HEK293 (cell line): ENCODE data around the gene VPS4A.

ENCODE experiments used
- CTCF ChIA-PET: fragments of 350-600 bp; formaldehyde crosslinking; extraction: SDS; loops from one replicate; lab custom pipeline; 2021; ENCODE audit warnings: antibody characterized with exemption; lab: Yijun Ruan, JAX
- POLR2A ChIA-PET: fragments of 300-600 bp; formaldehyde crosslinking; extraction: SDS; loops from one replicate; lab custom pipeline; 2020; ENCODE audit warnings: antibody characterized with exemption, inconsistent platforms; lab: Yijun Ruan, JAX
- H3K27ac ChIP-seq: fragments of 200-500 bp; sonication (Bioruptor generic); 2 replicates; pipeline ENCODE4 v1.5.1; 2014; ENCODE audit warnings: low read depth, low read length, control low read depth, inconsistent platforms; ENCODE audit errors: extremely low read depth
- H3K36me3 ChIP-seq, 2 experiments: fragments of 200-500 bp in 1 of 2; sonication (Bioruptor generic) in 1 of 2; 1 replicate in 1 of 2; 2 replicates in 1 of 2; pipeline ENCODE4 v1.5.1; 2014 to 2017; ENCODE audit warnings: inconsistent platforms in 2 of 2, low read length in 2 of 2; ENCODE audit not compliant: control insufficient read depth in 2 of 2, insufficient read depth in 1 of 2
- H3K4me1 ChIP-seq: fragments of 200-500 bp; sonication (Bioruptor generic); 2 replicates; pipeline ENCODE4 v1.5.1; 2014; ENCODE audit warnings: mild to moderate bottlenecking, low read length, inconsistent platforms; ENCODE audit not compliant: control insufficient read depth, insufficient read depth
- H3K4me3 ChIP-seq: 2 replicates; pipeline ENCODE4 v1.5.1; 2011; ENCODE audit warnings: low read depth, mild to moderate bottlenecking, control low read depth, low read length, moderate library complexity
- H3K9me3 ChIP-seq: fragments of 200-500 bp; sonication (Bioruptor generic); 2 replicates; pipeline ENCODE4 v1.5.1; 2014; ENCODE audit warnings: low read depth, low read length, inconsistent platforms; ENCODE audit not compliant: control insufficient read depth, insufficient read depth
- SCRT1 ChIP-seq: fragments of 450-650 bp; formaldehyde crosslinking; IDR thresholded peaks from 2 replicates; pipeline ENCODE4 v1.5.1; 2016; ENCODE audit warnings: missing biosample characterization, missing genetic modification characterization, borderline replicate concordance
- SETDB1 ChIP-seq: IDR thresholded peaks from one replicate; pipeline ENCODE4 v1.6.1; 2017; ENCODE audit warnings: mild to moderate bottlenecking, low read length, moderate library complexity, mixed read lengths; ENCODE audit not compliant: insufficient read length
- SP3 ChIP-seq: fragments of 450-650 bp; formaldehyde crosslinking; IDR thresholded peaks from 2 replicates; pipeline ENCODE4 v1.5.1; 2016; ENCODE audit warnings: missing biosample characterization, missing genetic modification characterization
- ZFP37 ChIP-seq: fragments of 450-650 bp; formaldehyde crosslinking; IDR thresholded peaks from 2 replicates; pipeline ENCODE4 v1.5.1; 2016; ENCODE audit warnings: missing biosample characterization, missing genetic modification characterization
- ZNF292 ChIP-seq: fragments of 450-650 bp; formaldehyde crosslinking; IDR thresholded peaks from 2 replicates; pipeline ENCODE4 v1.5.1; 2016; ENCODE audit warnings: low read depth, missing biosample characterization, missing genetic modification characterization, borderline replicate concordance
- ZNF350 ChIP-seq: fragments of 450-650 bp; formaldehyde crosslinking; IDR thresholded peaks from 2 replicates; pipeline ENCODE4 v1.5.0; 2017; ENCODE audit warnings: missing biosample characterization, mild to moderate bottlenecking, missing genetic modification characterization
- ZNF645 ChIP-seq: fragments of 450-650 bp; formaldehyde crosslinking; IDR thresholded peaks from 2 replicates; pipeline ENCODE4; 2016; ENCODE audit warnings: missing biosample characterization, missing genetic modification characterization
- ZNF660 ChIP-seq: fragments of 450-650 bp; IDR thresholded peaks from 2 replicates; pipeline ENCODE4 v1.5.1; 2018; ENCODE audit warnings: missing biosample characterization, mild to moderate bottlenecking, missing genetic modification characterization
- ZSCAN16 ChIP-seq: fragments of 450-650 bp; formaldehyde crosslinking; IDR thresholded peaks from 2 replicates; pipeline ENCODE4 v1.5.1; 2016; ENCODE audit warnings: missing biosample characterization, missing genetic modification characterization
- TF ChIP-seq, protein P1 (sequence below): fragments of 450-650 bp; formaldehyde crosslinking; IDR thresholded peaks from 2 replicates; pipeline ENCODE4 v1.5.1; 2016; ENCODE audit warnings: missing biosample characterization, missing genetic modification characterization
- TF ChIP-seq, protein P2 (sequence below): sonication (generic); formaldehyde crosslinking; IDR thresholded peaks from 2 replicates; pipeline ENCODE4 v1.8.1; 2022; ENCODE audit warnings: mild to moderate bottlenecking, moderate library complexity, missing genetic modification reagents
- TF ChIP-seq, protein P3 (sequence below): fragments of 450-650 bp; formaldehyde crosslinking; conservative IDR thresholded peaks from 2 replicates; pipeline ENCODE4 v1.5.1; 2016; ENCODE audit warnings: low read depth, missing biosample characterization, missing genetic modification characterization

Gene VPS4A

GRCh38 chr16:69344171-69344570 is 33.0 kb downstream of the VPS4A start (continued):
- TF ChIP-seq, protein P1, sequence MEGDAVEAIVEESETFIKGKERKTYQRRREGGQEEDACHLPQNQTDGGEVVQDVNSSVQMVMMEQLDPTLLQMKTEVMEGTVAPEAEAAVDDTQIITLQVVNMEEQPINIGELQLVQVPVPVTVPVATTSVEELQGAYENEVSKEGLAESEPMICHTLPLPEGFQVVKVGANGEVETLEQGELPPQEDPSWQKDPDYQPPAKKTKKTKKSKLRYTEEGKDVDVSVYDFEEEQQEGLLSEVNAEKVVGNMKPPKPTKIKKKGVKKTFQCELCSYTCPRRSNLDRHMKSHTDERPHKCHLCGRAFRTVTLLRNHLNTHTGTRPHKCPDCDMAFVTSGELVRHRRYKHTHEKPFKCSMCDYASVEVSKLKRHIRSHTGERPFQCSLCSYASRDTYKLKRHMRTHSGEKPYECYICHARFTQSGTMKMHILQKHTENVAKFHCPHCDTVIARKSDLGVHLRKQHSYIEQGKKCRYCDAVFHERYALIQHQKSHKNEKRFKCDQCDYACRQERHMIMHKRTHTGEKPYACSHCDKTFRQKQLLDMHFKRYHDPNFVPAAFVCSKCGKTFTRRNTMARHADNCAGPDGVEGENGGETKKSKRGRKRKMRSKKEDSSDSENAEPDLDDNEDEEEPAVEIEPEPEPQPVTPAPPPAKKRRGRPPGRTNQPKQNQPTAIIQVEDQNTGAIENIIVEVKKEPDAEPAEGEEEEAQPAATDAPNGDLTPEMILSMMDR (tag by site-specific recombination): no peak

DNA sequence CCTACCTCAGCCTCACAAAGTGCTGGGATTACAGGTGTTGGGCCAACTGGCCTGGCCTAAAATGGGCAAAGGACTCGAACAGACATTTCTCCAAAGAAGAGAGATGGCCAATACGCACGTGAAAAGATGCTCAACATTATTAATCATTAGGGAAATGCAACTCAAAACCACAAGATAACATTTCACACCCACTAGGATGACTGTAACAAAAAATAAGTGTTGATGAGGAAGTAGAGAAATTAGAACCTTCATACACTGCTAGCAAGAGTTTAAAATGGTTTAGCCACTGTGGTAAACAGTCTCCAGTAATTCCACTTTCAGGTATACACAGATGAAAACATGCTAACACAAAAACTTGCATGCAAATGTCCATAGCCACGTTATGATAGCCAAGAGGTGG is 34.8 kb downstream of the VPS4A start:
- Histone ChIP-seq H3K36me3 (peaks cover 14 to 51% of the 10 kb centered on the region in 2 experiments; a peak in 2 of 3 replicates), H3K27ac (no peak overlapping the region), H3K4me3 (no peak overlapping the region), H3K4me1 (peaks cover 3% of the 10 kb centered on the region; the same call in 1 of the 2 replicates), H3K9me3 (no peaks in the 10 kb centered on the region)
- no peak for TF ChIP-seq SP3 (tag by site-specific recombination)
- TF ChIP-seq, protein P2, sequence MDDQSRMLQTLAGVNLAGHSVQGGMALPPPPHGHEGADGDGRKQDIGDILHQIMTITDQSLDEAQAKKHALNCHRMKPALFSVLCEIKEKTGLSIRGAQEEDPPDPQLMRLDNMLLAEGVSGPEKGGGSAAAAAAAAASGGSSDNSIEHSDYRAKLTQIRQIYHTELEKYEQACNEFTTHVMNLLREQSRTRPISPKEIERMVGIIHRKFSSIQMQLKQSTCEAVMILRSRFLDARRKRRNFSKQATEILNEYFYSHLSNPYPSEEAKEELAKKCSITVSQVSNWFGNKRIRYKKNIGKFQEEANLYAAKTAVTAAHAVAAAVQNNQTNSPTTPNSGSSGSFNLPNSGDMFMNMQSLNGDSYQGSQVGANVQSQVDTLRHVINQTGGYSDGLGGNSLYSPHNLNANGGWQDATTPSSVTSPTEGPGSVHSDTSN (CRISPR knock-in tag): no peak
- ChIA-PET CTCF (no interaction called here), POLR2A (no interaction called here)

DNA sequence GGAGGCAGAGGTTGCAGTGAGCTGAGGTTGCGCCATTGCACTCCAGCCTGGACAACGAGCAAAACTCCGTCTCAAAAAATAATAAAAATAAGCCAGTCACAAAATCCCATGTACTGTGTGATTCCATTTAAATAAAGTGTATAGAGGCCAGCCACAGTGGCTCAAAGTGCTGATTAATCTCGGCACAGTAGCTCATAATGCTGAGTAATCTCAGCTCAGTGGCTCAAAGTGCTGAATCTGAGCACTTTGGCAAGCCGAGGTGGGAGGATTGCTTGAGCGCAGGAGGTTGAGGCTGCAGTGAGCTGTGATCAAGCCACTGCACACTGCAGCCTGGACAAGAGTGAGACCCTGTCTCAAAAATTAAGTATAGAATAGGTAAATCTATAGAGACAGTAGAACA is 35.5 kb downstream of the VPS4A start:
- Histone ChIP-seq H3K9me3 (no peaks in the 10 kb centered on the region), H3K27ac (no peak overlapping the region), H3K4me3 (no peak overlapping the region), H3K4me1 (peaks cover 5% of the 10 kb centered on the region; the same call in 1 of the 2 replicates)
- POLR2A ChIA-PET: interaction anchor here (0.7 kb wide), 1 partner anchor 9 kb away, joined by 4 read pairs; no protein-coding TSS in a partner anchor
- CTCF ChIA-PET: no interaction called here
- no peak for TF ChIP-seq ZNF350 (tag by site-specific recombination)
- no peak for TF ChIP-seq ZNF660 (tag by site-specific recombination)
- TF ChIP-seq ZNF645 (tag by site-specific recombination): no peak
- TF ChIP-seq ZFP37 (tag by site-specific recombination): no peak
- TF ChIP-seq SCRT1 (tag by site-specific recombination): no peak
- no peak for TF ChIP-seq ZSCAN16 (tag by site-specific recombination)
- TF ChIP-seq, protein P1 (tag by site-specific recombination): no peak
- no peak for TF ChIP-seq ZNF292 (tag by site-specific recombination)
- TF ChIP-seq SETDB1: no peak
- TF ChIP-seq, protein P3, sequence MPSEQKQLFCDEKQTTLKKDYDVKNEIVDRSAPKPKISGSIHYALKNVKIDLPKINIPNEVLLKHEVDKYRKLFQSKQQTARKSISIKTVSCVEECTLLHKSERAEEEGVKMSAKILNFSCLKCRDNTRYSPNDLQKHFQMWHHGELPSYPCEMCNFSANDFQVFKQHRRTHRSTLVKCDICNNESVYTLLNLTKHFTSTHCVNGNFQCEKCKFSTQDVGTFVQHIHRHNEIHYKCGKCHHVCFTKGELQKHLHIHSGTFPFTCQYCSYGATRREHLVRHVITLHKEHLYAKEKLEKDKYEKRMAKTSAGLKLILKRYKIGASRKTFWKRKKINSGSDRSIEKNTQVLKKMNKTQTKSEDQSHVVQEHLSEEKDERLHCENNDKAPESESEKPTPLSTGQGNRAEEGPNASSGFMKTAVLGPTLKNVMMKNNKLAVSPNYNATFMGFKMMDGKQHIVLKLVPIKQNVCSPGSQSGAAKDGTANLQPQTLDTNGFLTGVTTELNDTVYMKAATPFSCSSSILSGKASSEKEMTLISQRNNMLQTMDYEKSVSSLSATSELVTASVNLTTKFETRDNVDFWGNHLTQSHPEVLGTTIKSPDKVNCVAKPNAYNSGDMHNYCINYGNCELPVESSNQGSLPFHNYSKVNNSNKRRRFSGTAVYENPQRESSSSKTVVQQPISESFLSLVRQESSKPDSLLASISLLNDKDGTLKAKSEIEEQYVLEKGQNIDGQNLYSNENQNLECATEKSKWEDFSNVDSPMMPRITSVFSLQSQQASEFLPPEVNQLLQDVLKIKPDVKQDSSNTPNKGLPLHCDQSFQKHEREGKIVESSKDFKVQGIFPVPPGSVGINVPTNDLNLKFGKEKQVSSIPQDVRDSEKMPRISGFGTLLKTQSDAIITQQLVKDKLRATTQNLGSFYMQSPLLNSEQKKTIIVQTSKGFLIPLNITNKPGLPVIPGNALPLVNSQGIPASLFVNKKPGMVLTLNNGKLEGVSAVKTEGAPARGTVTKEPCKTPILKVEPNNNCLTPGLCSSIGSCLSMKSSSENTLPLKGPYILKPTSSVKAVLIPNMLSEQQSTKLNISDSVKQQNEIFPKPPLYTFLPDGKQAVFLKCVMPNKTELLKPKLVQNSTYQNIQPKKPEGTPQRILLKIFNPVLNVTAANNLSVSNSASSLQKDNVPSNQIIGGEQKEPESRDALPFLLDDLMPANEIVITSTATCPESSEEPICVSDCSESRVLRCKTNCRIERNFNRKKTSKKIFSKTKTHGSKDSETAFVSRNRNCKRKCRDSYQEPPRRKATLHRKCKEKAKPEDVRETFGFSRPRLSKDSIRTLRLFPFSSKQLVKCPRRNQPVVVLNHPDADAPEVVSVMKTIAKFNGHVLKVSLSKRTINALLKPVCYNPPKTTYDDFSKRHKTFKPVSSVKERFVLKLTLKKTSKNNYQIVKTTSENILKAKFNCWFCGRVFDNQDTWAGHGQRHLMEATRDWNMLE (tag by site-specific recombination): no peak
- TF ChIP-seq, all 188 proteins: peak for 0
- peaks cover 14 to 43% of the 10 kb centered on the region in 2 experiments; a peak in 2 of 3 replicates for H3K36me3 ChIP-seq
